Loucy (cell line): ENCODE measurements around the gene STPG2.
A peak's percentile ranks its signal among the peaks of the same experiment; 100 is the strongest.

ENCODE experiments used
- H2AFZ ChIP-seq: fragments of 200-600 bp; sonication (generic); 2 replicates; pipeline ENCODE4 v1.6.0; 2016; ENCODE audit warnings: antibody characterized with exemption, mild to moderate bottlenecking, low read length, moderate library complexity
- H3F3A ChIP-seq: fragments of 200-600 bp; 2 replicates; pipeline ENCODE4 v1.6.0; 2016; ENCODE audit warnings: antibody characterized with exemption, low read depth, mild to moderate bottlenecking
- H3K27me3 ChIP-seq: fragments of 200-600 bp; sonication (generic); 2 replicates; pipeline ENCODE4 v1.6.1; 2014; ENCODE audit warnings: low read length, mild to moderate bottlenecking; ENCODE audit not compliant: insufficient read depth, poor library complexity, severe bottlenecking
- H3K36me3 ChIP-seq: fragments of 200-600 bp; sonication (generic); 2 replicates; pipeline ENCODE4 v1.6.1; 2016; ENCODE audit warnings: low read length; ENCODE audit not compliant: insufficient read depth
- H3K4me1 ChIP-seq: fragments of 200-600 bp; sonication (generic); 2 replicates; pipeline ENCODE4 v1.5.1; 2014; ENCODE audit warnings: low read length, mild to moderate bottlenecking; ENCODE audit not compliant: insufficient read depth, poor library complexity, severe bottlenecking
- H3K4me2 ChIP-seq: fragments of 200-600 bp; sonication (generic); 2 replicates; pipeline ENCODE4 v1.6.0; 2014; ENCODE audit warnings: antibody characterized with exemption, low read length, low read depth, mild to moderate bottlenecking; ENCODE audit not compliant: poor library complexity, severe bottlenecking
- H3K4me3 ChIP-seq: fragments of 200-600 bp; sonication (generic); 2 replicates; pipeline ENCODE4 v1.5.1; 2014; ENCODE audit warnings: low read length, mild to moderate bottlenecking, mixed read lengths; ENCODE audit not compliant: poor library complexity, severe bottlenecking
- H3K79me2 ChIP-seq: fragments of 200-600 bp; sonication (generic); 2 replicates; pipeline ENCODE4 v1.6.1; 2014; ENCODE audit warnings: low read length; ENCODE audit not compliant: insufficient read depth
- H3K9ac ChIP-seq: fragments of 200-600 bp; sonication (generic); 2 replicates; pipeline ENCODE4 v1.6.0; 2014; ENCODE audit warnings: mild to moderate bottlenecking, low read depth, low read length, moderate library complexity; ENCODE audit not compliant: poor library complexity, severe bottlenecking
- H3K9me2 ChIP-seq: fragments of 200-600 bp; sonication (generic); replicated peaks from 2 replicates; pipeline ENCODE4 v1.6.1; 2016; ENCODE audit warnings: low read depth, low read length, mixed read lengths
- H3K9me3 ChIP-seq: fragments of 200-600 bp; sonication (generic); 2 replicates; pipeline ENCODE4 v1.6.1; 2014; ENCODE audit warnings: mild to moderate bottlenecking, antibody characterized with exemption, low read length, low read depth; ENCODE audit not compliant: insufficient read depth
- H4K20me1 ChIP-seq: fragments of 200-600 bp; sonication (generic); 2 replicates; pipeline ENCODE4 v1.6.0; 2014; ENCODE audit warnings: antibody characterized with exemption, low read length, mild to moderate bottlenecking; ENCODE audit not compliant: insufficient read depth, poor library complexity, severe bottlenecking
- CTCF ChIP-seq: fragments of 200-600 bp; sonication (generic); conservative IDR thresholded peaks from 2 replicates; pipeline ENCODE4 v1.5.1; 2014; ENCODE audit warnings: mild to moderate bottlenecking, antibody characterized with exemption, low read length
- EZH2phosphoT487 ChIP-seq: fragments of 200-600 bp; IDR thresholded peaks from 2 replicates; pipeline ENCODE4 v1.6.1; 2018; ENCODE audit warnings: antibody characterized with exemption, mild to moderate bottlenecking, moderate library complexity, borderline replicate concordance

Gene STPG2

GRCh38 chr4:98143001-98143899, at the start of gene STPG2:
TSS of gene STPG2 (minus strand) at chr4:98143476.
- Histone ChIP-seq H3K27me3 (no peaks in the 10 kb centered on the region), H3K9ac (peak within 1 kb of the TSS; percentile 81), H3K4me1 (peaks cover 19% of the 10 kb centered on the region), H3K36me3 (no peaks in the 10 kb centered on the region), H3F3A (no peaks in the 10 kb centered on the region), H3K9me2 (no peaks in the 10 kb centered on the region), H3K4me2 (peak within 1 kb of the TSS; percentile 70), H2AFZ (peak within 1 kb of the TSS; percentile 86), H3K9me3 (no peaks in the 10 kb centered on the region), H3K79me2 (no peaks in the 10 kb centered on the region), H3K4me3 (peak within 1 kb of the TSS; percentile 76), H4K20me1 (no peaks in the 10 kb centered on the region)
- peak; percentile 84 for TF ChIP-seq CTCF
- TF ChIP-seq EZH2phosphoT487, result no peak

- no peaks in the 10 kb centered on the region for H3K9me3 ChIP-seq
- H3K4me3 ChIP-seq, result no peak overlapping the region
These were observed 42.0 kb upstream of the STPG2 start for GRCh38 chr4:98185279-98185678.

GRCh38 chr4:98181809-98182208, 38.5 kb upstream of the STPG2 start:
- no peak overlapping the region for H3K4me3 ChIP-seq
- no peaks in the 10 kb centered on the region for H4K20me1 ChIP-seq
- H3K9me2 ChIP-seq, result no peaks in the 10 kb centered on the region
- no peaks in the 10 kb centered on the region for H3K79me2 ChIP-seq
- H2AFZ ChIP-seq, result no peak overlapping the region
- no peaks in the 10 kb centered on the region for H3K9me3 ChIP-seq
- H3F3A ChIP-seq, result no peaks in the 10 kb centered on the region
- H3K36me3 ChIP-seq, result no peaks in the 10 kb centered on the region
- no peak for TF ChIP-seq EZH2phosphoT487
- TF ChIP-seq CTCF, result no peak
- H3K9ac ChIP-seq, result no peak overlapping the region
- no peaks in the 10 kb centered on the region for H3K4me1 ChIP-seq
- H3K4me2 ChIP-seq, result no peak overlapping the region
- H3K27me3 ChIP-seq, result no peaks in the 10 kb centered on the region

More at GRCh38 chr4:98185279-98185678, 42.0 kb upstream of the STPG2 start:
- Histone ChIP-seq H3F3A (no peaks in the 10 kb centered on the region), H4K20me1 (no peaks in the 10 kb centered on the region), H3K4me1 (no peaks in the 10 kb centered on the region), H3K79me2 (no peaks in the 10 kb centered on the region), H3K9ac (no peak overlapping the region), H3K4me2 (no peak overlapping the region), H3K9me2 (0 out of 2 replicates have a peak, but pooled peaks cover 3% of the 10 kb centered on the region), H2AFZ (no peak overlapping the region), H3K27me3 (no peaks in the 10 kb centered on the region), H3K36me3 (no peaks in the 10 kb centered on the region)
- no peak for TF ChIP-seq EZH2phosphoT487
- TF ChIP-seq CTCF, result no peak
